GM19099 (cell line): Measurements from ENCODE around the gene NEURL1.

Source experiments
- POLR2A ChIP-seq: IDR thresholded peaks from 3 replicates; pipeline ENCODE4 v1.6.1; 2011; ENCODE audit warnings: low read depth; ENCODE audit not compliant: insufficient read length; ENCODE audit errors: extremely low read depth

Gene NEURL1

GRCh38 chr10:103544657-103545310, 51.3 kb downstream of the NEURL1 start:
- no peak for TF ChIP-seq POLR2A

- no peak for TF ChIP-seq POLR2A
Observed at GRCh38 chr10:103545366-103545765, 51.9 kb downstream of the NEURL1 start.

- TF ChIP-seq POLR2A: no peak
Observed at GRCh38 chr10:103545771-103546281, 52.3 kb downstream of the NEURL1 start.

GRCh38 chr10:103546401-103546800, 52.9 kb downstream of the NEURL1 start:
- no peak for TF ChIP-seq POLR2A

- TF ChIP-seq POLR2A: no peak
Observed at GRCh38 chr10:103547391-103547946, 54.0 kb downstream of the NEURL1 start.

GRCh38 chr10:103548006-103548405, 54.5 kb downstream of the NEURL1 start:
- TF ChIP-seq POLR2A: no peak

GRCh38 chr10:103548581-103549348, 55.3 kb downstream of the NEURL1 start:
- TF ChIP-seq POLR2A: no peak

GRCh38 chr10:103549349-103549685, 55.8 kb downstream of the NEURL1 start:
- TF ChIP-seq POLR2A: no peak

- no peak for TF ChIP-seq POLR2A
Observed at GRCh38 chr10:103550229-103550628, 56.7 kb downstream of the NEURL1 start.

- no peak for TF ChIP-seq POLR2A
Observed at GRCh38 chr10:103551619-103552602, 58.4 kb downstream of the NEURL1 start.

GRCh38 chr10:103552856-103553742, 59.6 kb downstream of the NEURL1 start:
- no peak for TF ChIP-seq POLR2A

GRCh38 chr10:103553743-103554487, 60.4 kb downstream of the NEURL1 start:
- TF ChIP-seq POLR2A: no peak
